ENCODE data around the gene UBE3D. TPM values are rescaled to one million over a fixed set of nuclear protein-coding genes. Genes with fewer than 3 reads are reported as not detected.

UBE3D gene
- total RNA-seq, 1 experiment from 2014 or later = 5.5 TPM

- Histone ChIP-seq H3K9me2 (ENCODE audit: insufficient read depth) (no peaks in the 10 kb centered on the region), H3K4me3 (no peak overlapping the region), H2AFZ (no peak overlapping the region), H3K4me1 (replicated peaks; ENCODE audit: insufficient read depth) (peaks cover 9% of the 10 kb centered on the region), H3K36me3 (ENCODE audit: low read depth) (no peaks in the 10 kb centered on the region), H3K27me3 (ENCODE audit: insufficient read depth, low read depth) (no peaks in the 10 kb centered on the region), H4K20me1 (ENCODE audit: insufficient read depth) (no peaks in the 10 kb centered on the region), H3F3A (ENCODE audit: insufficient read depth, low read depth) (0 out of 2 replicates have a peak, but pooled peaks cover 4% of the 10 kb centered on the region), H3K79me2 (ENCODE audit: low read depth) (no peaks in the 10 kb centered on the region), H3K4me2 (no peak overlapping the region), H3K27ac (no peak overlapping the region), H3K9me3 (ENCODE audit: insufficient read depth, low read depth) (no peaks in the 10 kb centered on the region)
- TF ChIP-seq CTCF (conservative IDR thresholded peaks at IDR 0.05) (no peak), EZH2 (IDR thresholded peaks at IDR 0.05; ENCODE audit: low read depth) (no peak)
- POLR2A ChIA-PET (ENCODE audit: unreplicated experiment) = no interaction called here
- BruUV-seq (replicated peaks) = no TSS peak
- CTCF ChIA-PET = no interaction called here
- intact Hi-C loops (cut with micrococcal nuclease; ENCODE audit: unreplicated experiment) = no loop called here
- peak; percentile 12 to 35 for DNase-seq
Measured at GRCh38 chr6:82906951-82907350, 158.7 kb downstream of the UBE3D start.

- ChIA-PET CTCF (no interaction called here), POLR2A (ENCODE audit: unreplicated experiment) (no interaction called here)
- TF ChIP-seq EZH2 (IDR thresholded peaks at IDR 0.05; ENCODE audit: low read depth) (no peak), CTCF (conservative IDR thresholded peaks at IDR 0.05) (no peak)
- no peaks in the 10 kb centered on the region for H3K27me3 ChIP-seq (ENCODE audit: insufficient read depth, low read depth)
- no peak overlapping the region for H3K27ac ChIP-seq
- H3K36me3 ChIP-seq (ENCODE audit: low read depth) = no peaks in the 10 kb centered on the region
- no peak overlapping the region for H2AFZ ChIP-seq
- no peaks in the 10 kb centered on the region for H3K79me2 ChIP-seq (ENCODE audit: low read depth)
- BruUV-seq (replicated peaks) = no TSS peak
- no peak overlapping the region for H3K4me3 ChIP-seq
- H3K4me1 ChIP-seq (replicated peaks; ENCODE audit: insufficient read depth) = peaks cover 9% of the 10 kb centered on the region
- intact Hi-C loops (cut with micrococcal nuclease; ENCODE audit: unreplicated experiment) = no loop called here
- no peaks in the 10 kb centered on the region for H4K20me1 ChIP-seq (ENCODE audit: insufficient read depth)
- H3K9me3 ChIP-seq (ENCODE audit: insufficient read depth, low read depth) = no peaks in the 10 kb centered on the region
- H3F3A ChIP-seq (ENCODE audit: insufficient read depth, low read depth) = 0 out of 2 replicates have a peak, but pooled peaks cover 4% of the 10 kb centered on the region
- DNase-seq = no peak
- H3K9me2 ChIP-seq (ENCODE audit: insufficient read depth) = no peaks in the 10 kb centered on the region
- no peak overlapping the region for H3K4me2 ChIP-seq
Measured at GRCh38 chr6:82906489-82906888, 159.2 kb downstream of the UBE3D start.

- H3K27me3 ChIP-seq (ENCODE audit: insufficient read depth, low read depth) = no peaks in the 10 kb centered on the region
- ChIA-PET POLR2A (ENCODE audit: unreplicated experiment) (no interaction called here), CTCF (no interaction called here)
- TF ChIP-seq EZH2 (IDR thresholded peaks at IDR 0.05; ENCODE audit: low read depth) (no peak), CTCF (conservative IDR thresholded peaks at IDR 0.05) (no peak)
- no peaks in the 10 kb centered on the region for H3K9me3 ChIP-seq (ENCODE audit: insufficient read depth, low read depth)
- H3K36me3 ChIP-seq (ENCODE audit: low read depth) = no peaks in the 10 kb centered on the region
- 0 out of 2 replicates have a peak, but pooled peaks cover 4% of the 10 kb centered on the region for H3F3A ChIP-seq (ENCODE audit: insufficient read depth, low read depth)
- intact Hi-C loops (cut with micrococcal nuclease; ENCODE audit: unreplicated experiment) = no loop called here
- BruUV-seq (replicated peaks) = no TSS peak
- H3K79me2 ChIP-seq (ENCODE audit: low read depth) = no peaks in the 10 kb centered on the region
- peaks cover 9% of the 10 kb centered on the region for H3K4me1 ChIP-seq (replicated peaks; ENCODE audit: insufficient read depth)
- H3K4me2 ChIP-seq = no peak overlapping the region
- no peak overlapping the region for H3K4me3 ChIP-seq
- no peak overlapping the region for H3K27ac ChIP-seq
- no peak for DNase-seq
- H3K9me2 ChIP-seq (ENCODE audit: insufficient read depth) = no peaks in the 10 kb centered on the region
- H2AFZ ChIP-seq = no peak overlapping the region
- H4K20me1 ChIP-seq (ENCODE audit: insufficient read depth) = no peaks in the 10 kb centered on the region
Measured at GRCh38 chr6:82904860-82905259, 160.8 kb downstream of the UBE3D start.
